Measurements from ENCODE around the gene TNNI3.

DNA sequence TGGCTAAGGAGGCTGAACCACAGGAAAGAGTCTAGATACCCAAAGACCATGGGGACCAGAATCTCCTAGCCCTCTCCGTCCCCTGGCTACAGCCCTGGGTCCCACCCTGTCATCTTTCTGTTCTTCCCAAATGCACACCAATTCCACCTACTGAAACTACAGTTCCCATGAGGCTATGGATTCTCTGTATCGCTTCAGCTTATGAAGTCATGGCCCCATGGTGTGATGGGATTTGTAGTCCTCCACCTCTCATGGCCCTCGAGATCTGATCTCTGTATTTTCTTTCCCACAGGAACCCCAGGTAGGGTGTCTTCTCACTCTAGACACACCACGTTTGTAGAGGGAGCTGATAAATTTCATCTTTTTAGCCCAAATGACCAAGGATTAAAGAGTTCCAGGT, 40.0 kb upstream of the TNNI3 start:
- TF ChIP-seq, protein P1, sequence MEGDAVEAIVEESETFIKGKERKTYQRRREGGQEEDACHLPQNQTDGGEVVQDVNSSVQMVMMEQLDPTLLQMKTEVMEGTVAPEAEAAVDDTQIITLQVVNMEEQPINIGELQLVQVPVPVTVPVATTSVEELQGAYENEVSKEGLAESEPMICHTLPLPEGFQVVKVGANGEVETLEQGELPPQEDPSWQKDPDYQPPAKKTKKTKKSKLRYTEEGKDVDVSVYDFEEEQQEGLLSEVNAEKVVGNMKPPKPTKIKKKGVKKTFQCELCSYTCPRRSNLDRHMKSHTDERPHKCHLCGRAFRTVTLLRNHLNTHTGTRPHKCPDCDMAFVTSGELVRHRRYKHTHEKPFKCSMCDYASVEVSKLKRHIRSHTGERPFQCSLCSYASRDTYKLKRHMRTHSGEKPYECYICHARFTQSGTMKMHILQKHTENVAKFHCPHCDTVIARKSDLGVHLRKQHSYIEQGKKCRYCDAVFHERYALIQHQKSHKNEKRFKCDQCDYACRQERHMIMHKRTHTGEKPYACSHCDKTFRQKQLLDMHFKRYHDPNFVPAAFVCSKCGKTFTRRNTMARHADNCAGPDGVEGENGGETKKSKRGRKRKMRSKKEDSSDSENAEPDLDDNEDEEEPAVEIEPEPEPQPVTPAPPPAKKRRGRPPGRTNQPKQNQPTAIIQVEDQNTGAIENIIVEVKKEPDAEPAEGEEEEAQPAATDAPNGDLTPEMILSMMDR (IDR thresholded peaks at IDR 0.05): no peak
- TF ChIP-seq ZFX (IDR thresholded peaks at IDR 0.05; ENCODE audit: borderline replicate concordance): no peak
